ENCODE data around the gene NKPD1.

DNA sequence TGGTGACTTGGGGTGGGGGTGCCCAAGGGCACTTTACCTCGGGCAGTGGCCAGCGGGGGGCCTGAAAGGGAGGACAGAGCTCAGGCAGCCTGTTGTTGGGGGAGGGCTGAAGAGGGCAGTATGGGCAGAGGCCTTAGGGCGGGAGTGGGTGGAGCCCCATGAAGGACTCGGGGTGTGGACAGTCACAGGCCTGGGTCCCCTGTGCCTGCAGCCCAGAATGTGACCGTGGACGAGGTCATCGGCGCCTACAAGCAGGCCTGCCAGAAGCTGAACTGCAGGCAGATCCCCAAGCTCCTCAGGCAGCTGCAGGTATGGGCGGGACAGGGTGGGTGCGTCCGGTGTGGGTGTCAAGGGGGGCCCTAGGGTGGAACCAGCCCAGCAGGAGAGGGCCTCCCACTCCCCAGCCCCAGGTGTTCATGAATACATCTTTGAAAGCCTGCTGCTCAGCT, 22.5 kb downstream of the NKPD1 start:
- TF ChIP-seq, protein P1, sequence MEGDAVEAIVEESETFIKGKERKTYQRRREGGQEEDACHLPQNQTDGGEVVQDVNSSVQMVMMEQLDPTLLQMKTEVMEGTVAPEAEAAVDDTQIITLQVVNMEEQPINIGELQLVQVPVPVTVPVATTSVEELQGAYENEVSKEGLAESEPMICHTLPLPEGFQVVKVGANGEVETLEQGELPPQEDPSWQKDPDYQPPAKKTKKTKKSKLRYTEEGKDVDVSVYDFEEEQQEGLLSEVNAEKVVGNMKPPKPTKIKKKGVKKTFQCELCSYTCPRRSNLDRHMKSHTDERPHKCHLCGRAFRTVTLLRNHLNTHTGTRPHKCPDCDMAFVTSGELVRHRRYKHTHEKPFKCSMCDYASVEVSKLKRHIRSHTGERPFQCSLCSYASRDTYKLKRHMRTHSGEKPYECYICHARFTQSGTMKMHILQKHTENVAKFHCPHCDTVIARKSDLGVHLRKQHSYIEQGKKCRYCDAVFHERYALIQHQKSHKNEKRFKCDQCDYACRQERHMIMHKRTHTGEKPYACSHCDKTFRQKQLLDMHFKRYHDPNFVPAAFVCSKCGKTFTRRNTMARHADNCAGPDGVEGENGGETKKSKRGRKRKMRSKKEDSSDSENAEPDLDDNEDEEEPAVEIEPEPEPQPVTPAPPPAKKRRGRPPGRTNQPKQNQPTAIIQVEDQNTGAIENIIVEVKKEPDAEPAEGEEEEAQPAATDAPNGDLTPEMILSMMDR (IDR thresholded peaks at IDR 0.05), result no peak
- TF ChIP-seq POLR2A (IDR thresholded peaks at IDR 0.05), result no peak
- TF ChIP-seq POLR2AphosphoS5 (IDR thresholded peaks at IDR 0.05), result no peak

Data from prostate gland (tissue), 2 donors.